Karpas-422 (cell line): ENCODE results near the gene SCARF2. TPM values are rescaled to one million over a fixed set of nuclear protein-coding genes. Genes with fewer than 3 reads are reported as not detected.
"Not testable (repeated sequence)": the region's sequence is repeated elsewhere in the genome, so short reads cannot be mapped to it uniquely, and the experiment has no call there.

ENCODE experiments used
- DNase-seq: peaks from one replicate; pipeline ENCODE4 v3.0.0-alpha.2; 2015
- H2AFZ ChIP-seq: fragments of 200-600 bp; sonication (generic); 2 replicates; pipeline ENCODE4 v1.6.1; 2014; ENCODE audit warnings: antibody characterized with exemption, low read length, mixed read lengths
- H3K27ac ChIP-seq: fragments of 200-600 bp; sonication (generic); 2 replicates; pipeline ENCODE4 v1.5.1; 2014; ENCODE audit warnings: mild to moderate bottlenecking, low read length, moderate library complexity
- H3K27me3 ChIP-seq: fragments of 200-600 bp; sonication (generic); 2 replicates; pipeline ENCODE4 v1.6.1; 2014; ENCODE audit warnings: low read length, mixed read lengths
- H3K36me3 ChIP-seq: fragments of 200-600 bp; sonication (generic); 2 replicates; pipeline ENCODE4 v1.6.1; 2014; ENCODE audit warnings: low read length, mixed read lengths; ENCODE audit not compliant: insufficient read depth
- H3K4me1 ChIP-seq: fragments of 200-600 bp; sonication (generic); 2 replicates; pipeline ENCODE4 v1.6.1; 2014; ENCODE audit warnings: mild to moderate bottlenecking, low read length, mixed read lengths
- H3K4me2 ChIP-seq: fragments of 200-600 bp; sonication (generic); 2 replicates; pipeline ENCODE4 v1.6.1; 2014; ENCODE audit warnings: low read length, low read depth, mild to moderate bottlenecking; ENCODE audit not compliant: poor library complexity, severe bottlenecking
- H3K4me3 ChIP-seq: fragments of 200-600 bp; sonication (generic); 2 replicates; pipeline ENCODE4 v1.5.1; 2014; ENCODE audit warnings: mild to moderate bottlenecking, antibody characterized with exemption, low read length, mixed read lengths
- H3K79me2 ChIP-seq: fragments of 200-600 bp; sonication (generic); 2 replicates; pipeline ENCODE4 v1.6.1; 2014; ENCODE audit warnings: mild to moderate bottlenecking, low read length, mixed read lengths
- H3K9ac ChIP-seq: fragments of 200-600 bp; sonication (generic); 2 replicates; pipeline ENCODE4 v1.6.0; 2014; ENCODE audit warnings: low read length
- H3K9me2 ChIP-seq: fragments of 200-600 bp; sonication (generic), shearing (Covaris generic); replicated peaks from 2 replicates; pipeline ENCODE4 v1.6.0; 2014; ENCODE audit warnings: mild to moderate bottlenecking, low read length, moderate library complexity; ENCODE audit not compliant: insufficient read depth
- H3K9me3 ChIP-seq: fragments of 300-700, 200-600 bp; sonication (generic); 2 replicates; pipeline ENCODE4 v1.6.1; 2014; ENCODE audit warnings: low read length, mixed read lengths
- H4K20me1 ChIP-seq: fragments of 200-600 bp; sonication (generic); 2 replicates; pipeline ENCODE4 v1.6.1; 2014; ENCODE audit warnings: mild to moderate bottlenecking, antibody characterized with exemption, low read length, low read depth; ENCODE audit not compliant: insufficient read depth
- total RNA-seq: library from RNA; depleted of rRNA; stranded (reverse); fragments of >200 nt; shearing (Covaris generic); gene quantifications from 2 replicates; pipeline ENCODE4 v1.2.3, GENCODE V29; 2014; ENCODE audit warnings: low replicate concordance; rRNA removed

SCARF2 gene, protein sequence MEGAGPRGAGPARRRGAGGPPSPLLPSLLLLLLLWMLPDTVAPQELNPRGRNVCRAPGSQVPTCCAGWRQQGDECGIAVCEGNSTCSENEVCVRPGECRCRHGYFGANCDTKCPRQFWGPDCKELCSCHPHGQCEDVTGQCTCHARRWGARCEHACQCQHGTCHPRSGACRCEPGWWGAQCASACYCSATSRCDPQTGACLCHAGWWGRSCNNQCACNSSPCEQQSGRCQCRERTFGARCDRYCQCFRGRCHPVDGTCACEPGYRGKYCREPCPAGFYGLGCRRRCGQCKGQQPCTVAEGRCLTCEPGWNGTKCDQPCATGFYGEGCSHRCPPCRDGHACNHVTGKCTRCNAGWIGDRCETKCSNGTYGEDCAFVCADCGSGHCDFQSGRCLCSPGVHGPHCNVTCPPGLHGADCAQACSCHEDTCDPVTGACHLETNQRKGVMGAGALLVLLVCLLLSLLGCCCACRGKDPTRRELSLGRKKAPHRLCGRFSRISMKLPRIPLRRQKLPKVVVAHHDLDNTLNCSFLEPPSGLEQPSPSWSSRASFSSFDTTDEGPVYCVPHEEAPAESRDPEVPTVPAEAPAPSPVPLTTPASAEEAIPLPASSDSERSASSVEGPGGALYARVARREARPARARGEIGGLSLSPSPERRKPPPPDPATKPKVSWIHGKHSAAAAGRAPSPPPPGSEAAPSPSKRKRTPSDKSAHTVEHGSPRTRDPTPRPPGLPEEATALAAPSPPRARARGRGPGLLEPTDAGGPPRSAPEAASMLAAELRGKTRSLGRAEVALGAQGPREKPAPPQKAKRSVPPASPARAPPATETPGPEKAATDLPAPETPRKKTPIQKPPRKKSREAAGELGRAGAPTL
- total RNA-seq: 0.67 and 2.2 TPM in 2 replicates

DNA sequence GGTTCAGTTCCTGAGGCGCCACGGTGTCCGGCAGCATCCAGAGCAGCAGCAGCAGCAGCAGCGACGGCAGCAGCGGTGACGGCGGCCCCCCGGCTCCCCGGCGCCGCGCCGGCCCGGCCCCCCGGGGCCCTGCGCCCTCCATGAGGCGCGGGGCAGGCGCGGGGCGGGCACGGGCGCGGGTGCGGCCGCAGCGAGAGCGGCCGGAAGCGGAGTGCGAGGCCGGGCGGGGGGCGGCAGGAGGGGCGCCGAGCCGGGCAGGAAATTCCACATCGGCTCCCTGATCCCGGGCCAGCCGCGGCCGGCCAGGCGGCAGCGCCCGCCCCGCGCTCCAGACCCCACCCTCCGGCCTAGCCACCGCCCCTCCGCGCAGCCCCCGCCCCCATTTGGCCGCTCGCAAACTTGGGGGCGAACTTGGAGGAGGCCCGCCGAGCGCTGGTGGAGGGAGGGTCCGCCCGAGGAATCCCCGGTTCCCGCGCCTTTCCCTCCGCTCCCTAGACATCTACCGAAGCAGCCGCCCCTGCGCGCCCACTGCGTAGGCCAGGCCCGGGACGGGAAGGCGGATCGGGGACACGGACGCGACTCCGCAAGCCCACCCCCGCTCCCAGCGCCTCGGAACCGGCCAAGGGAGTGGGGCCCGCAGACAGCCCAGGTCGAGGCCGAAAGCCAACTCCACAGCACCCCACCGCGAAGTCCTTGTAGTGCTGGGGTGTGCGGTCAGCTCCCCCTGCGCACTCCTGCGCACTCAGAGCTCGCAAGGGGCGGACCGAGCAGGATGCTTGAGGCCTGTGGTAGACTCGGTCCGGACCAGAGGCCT is at the start of gene SCARF2:
Gene SCARF2, minus strand, starts transcription at position 213 of the 814 bp plus-strand sequence. Its CDS starts 71 bp downstream, at position 142.
- Histone ChIP-seq H4K20me1 (no peaks in the 10 kb centered on the region), H3K4me2 (no peak within 1 kb of the TSS), H3K36me3 (no peaks in the 10 kb centered on the region; the same call in 1 of the 2 replicates), H3K4me3 (no peak within 1 kb of the TSS), H3K27me3 (no peaks in the 10 kb centered on the region), H3K9me3 (no peaks in the 10 kb centered on the region), H3K4me1 (no peaks in the 10 kb centered on the region), H2AFZ (no peak within 1 kb of the TSS), H3K9ac (no peak within 1 kb of the TSS), H3K79me2 (no peaks in the 10 kb centered on the region), H3K9me2 (no peaks in the 10 kb centered on the region), H3K27ac (no peak within 1 kb of the TSS)
- no peak for DNase-seq

DNA sequence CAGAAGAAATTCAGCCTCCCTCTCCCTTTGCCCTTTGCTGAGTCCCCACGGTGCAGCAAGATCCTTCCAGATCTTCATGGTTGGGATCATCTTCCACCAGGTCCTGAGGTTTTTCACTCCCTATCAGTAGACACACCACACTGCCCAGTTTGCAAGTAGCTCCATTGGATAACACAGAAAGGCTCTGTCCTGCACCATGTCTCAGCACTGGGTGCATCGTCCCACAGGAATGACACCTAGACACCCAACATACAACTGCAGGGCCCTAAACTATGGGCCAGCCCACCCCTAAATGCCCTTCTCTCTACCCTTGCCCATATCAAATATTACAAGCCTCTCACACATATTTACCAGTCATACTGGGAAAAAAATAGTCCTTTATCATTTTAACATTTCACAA is 48.6 kb upstream of the SCARF2 start:
- Histone ChIP-seq H3K9me2 (no peaks in the 10 kb centered on the region), H4K20me1 (no peaks in the 10 kb centered on the region), H3K9ac (no peak overlapping the region), H3K27ac (no peak overlapping the region), H2AFZ (no peak overlapping the region), H3K9me3 (no peaks in the 10 kb centered on the region), H3K79me2 (peaks cover 34% of the 10 kb centered on the region), H3K27me3 (no peaks in the 10 kb centered on the region), H3K4me3 (no peak overlapping the region), H3K4me2 (no peak overlapping the region), H3K4me1 (no peaks in the 10 kb centered on the region), H3K36me3 (no peaks in the 10 kb centered on the region)
- DNase-seq: no peak

DNA sequence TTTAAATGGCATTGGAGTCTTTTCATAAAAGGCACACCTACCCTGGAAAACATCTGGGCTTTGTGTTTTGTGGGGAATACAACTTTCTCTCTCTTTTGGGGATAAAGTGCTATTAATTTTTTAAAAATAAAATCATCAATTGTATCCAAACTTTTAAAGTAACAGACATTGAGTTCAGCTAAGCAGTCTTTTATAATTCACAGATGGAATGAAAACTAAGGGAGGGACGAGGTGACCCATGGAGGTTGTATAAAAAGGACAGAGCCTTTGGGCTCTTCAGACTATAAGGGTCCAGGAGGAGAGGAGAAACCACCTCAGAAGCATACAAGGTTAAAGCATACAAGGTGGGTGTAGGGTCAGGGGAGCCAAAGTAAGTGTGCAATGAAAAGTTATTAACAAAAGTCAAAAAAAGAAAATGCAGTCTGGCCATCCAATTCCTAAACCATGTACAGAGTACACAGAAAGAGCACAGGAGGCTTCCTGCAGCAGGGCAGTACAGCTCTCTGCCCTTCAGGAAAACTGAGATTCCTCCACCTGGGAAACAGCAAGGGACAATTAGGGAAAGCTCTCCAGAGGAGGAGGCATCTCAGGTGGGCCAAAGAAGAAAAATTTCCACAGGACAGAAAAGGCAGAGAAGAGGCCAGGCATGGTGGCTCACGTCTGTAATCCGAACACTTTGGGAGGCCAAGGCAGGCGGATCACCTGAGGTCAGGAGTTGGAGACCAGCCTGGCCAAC is 47.5 kb upstream of the SCARF2 start:
- no peak overlapping the region for H3K4me2 ChIP-seq
- H3K4me3 ChIP-seq: no peak overlapping the region
- no peak for DNase-seq

DNA sequence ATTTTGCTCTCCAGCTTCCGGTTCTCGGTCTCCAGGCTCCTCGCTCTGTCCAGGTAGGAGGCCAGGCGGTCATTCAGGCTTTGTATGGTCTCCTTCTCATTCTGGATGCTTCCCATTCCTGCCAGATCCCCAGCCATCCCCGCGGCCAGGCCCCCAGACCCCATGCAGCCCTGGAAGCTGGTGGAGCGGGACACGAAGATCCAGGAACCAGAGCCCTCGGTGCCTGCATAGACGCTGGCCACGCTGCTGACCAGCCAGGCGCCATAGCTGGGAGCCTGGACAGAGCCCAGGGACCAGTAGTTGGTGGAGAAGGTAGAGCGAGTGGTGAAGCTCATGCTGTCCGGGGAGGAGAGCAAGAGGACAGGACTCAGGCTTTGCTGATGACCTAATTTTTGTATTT is 46.1 kb upstream of the SCARF2 start:
- Histone ChIP-seq H3K27ac (no peak overlapping the region), H3K4me2 (no peak overlapping the region), H3K36me3 (no peaks in the 10 kb centered on the region), H3K9me3 (no peaks in the 10 kb centered on the region), H3K4me1 (no peaks in the 10 kb centered on the region), H3K9ac (no peak overlapping the region), H3K27me3 (no peaks in the 10 kb centered on the region), H2AFZ (no peak overlapping the region), H3K79me2 (peaks cover 10% of the 10 kb centered on the region; the same call in 1 of the 2 replicates), H3K9me2 (no peaks in the 10 kb centered on the region), H3K4me3 (no peak overlapping the region), H4K20me1 (no peaks in the 10 kb centered on the region)
- DNase-seq: no peak

More for the DNA sequence above, 47.5 kb upstream of the SCARF2 start:
- Histone ChIP-seq H3K4me1 (no peaks in the 10 kb centered on the region), H3K9ac (no peak overlapping the region), H3K9me2 (no peaks in the 10 kb centered on the region), H3K27me3 (no peaks in the 10 kb centered on the region), H3K79me2 (peaks cover 23% of the 10 kb centered on the region), H2AFZ (no peak overlapping the region), H3K27ac (no peak overlapping the region), H3K36me3 (no peaks in the 10 kb centered on the region), H3K9me3 (no peaks in the 10 kb centered on the region), H4K20me1 (no peaks in the 10 kb centered on the region)

DNA sequence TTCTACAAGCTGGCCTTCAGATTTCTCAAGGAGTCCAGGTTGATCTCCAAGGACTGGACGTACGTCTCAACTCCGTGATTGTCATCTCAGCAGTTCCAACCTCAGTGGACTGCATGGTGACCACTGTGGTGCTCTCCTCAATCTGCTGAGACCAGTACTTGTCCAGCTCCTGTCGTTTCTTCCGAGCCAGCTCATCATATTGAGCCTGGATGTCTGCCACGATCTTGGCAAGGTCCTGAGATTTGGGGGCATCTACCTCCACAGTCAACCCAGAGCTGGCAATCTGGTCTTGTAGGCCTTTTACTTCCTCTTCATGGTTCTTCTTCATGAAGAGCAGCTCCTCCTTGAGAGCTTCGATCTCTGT is 45.5 kb upstream of the SCARF2 start:
- not testable (repeated sequence) for H3K9ac ChIP-seq, DNase-seq, H3K79me2 ChIP-seq, H3K27me3 ChIP-seq, H3K27ac ChIP-seq, H3K9me2 ChIP-seq, H3K4me2 ChIP-seq, H4K20me1 ChIP-seq, H2AFZ ChIP-seq, H3K9me3 ChIP-seq, H3K4me1 ChIP-seq, H3K4me3 ChIP-seq, H3K36me3 ChIP-seq

DNA sequence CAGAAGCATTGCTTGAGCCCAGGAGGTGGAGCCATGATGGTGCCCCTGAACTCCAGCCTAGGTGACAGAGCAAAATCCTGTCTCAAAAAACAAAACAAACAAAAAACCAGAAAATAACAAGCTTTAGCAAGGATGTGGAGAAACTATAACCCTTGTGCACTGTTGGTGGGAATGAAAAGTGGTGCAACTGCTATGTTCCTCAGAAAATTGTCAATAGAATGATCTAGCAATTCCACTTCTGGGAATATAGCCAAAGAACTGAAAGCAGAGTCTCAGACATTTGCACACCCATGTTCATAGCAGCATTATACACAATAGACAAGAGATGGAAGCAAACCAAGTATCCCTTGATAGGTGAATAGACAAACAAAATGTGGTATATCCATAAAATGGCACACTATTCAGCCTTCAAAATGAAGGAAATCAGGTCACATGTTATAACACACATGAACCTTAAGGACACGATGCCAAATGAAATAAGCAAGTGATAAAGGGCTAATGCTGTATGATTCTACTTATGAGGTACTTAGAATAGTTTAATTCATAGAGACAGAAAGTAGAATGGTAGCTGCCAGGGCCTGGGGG is 42.1 kb upstream of the SCARF2 start:
- H3K9ac ChIP-seq: no peak overlapping the region
- H3K27ac ChIP-seq: no peak overlapping the region
- no peak overlapping the region for H3K4me3 ChIP-seq
- no peaks in the 10 kb centered on the region for H3K9me2 ChIP-seq
- H2AFZ ChIP-seq: no peak overlapping the region
- no peaks in the 10 kb centered on the region for H3K27me3 ChIP-seq
- H3K79me2 ChIP-seq: peaks cover 6% of the 10 kb centered on the region; the same call in 1 of the 2 replicates
- H3K4me1 ChIP-seq: no peaks in the 10 kb centered on the region
- no peak for DNase-seq
- H3K9me3 ChIP-seq: no peaks in the 10 kb centered on the region
- H3K4me2 ChIP-seq: no peak overlapping the region
- no peaks in the 10 kb centered on the region for H3K36me3 ChIP-seq
- no peaks in the 10 kb centered on the region for H4K20me1 ChIP-seq

DNA sequence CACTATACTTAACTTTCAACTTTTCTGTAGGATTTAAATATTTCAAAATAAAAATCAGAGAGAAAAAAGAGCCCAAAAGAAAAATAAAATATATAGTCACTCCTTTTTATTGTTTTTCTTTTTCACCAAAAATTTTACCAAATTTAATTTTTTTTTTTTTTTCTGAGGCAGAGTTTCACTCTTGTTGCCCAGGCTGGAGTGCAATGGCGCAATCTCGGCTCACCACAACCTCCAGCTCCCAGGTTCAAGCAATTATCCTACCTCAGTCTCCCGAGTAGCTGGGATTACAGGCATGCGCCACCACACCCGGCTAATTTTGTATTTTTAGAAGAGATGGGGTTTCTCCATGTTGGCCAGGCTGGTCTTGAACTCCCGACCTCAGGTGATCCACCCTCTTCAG is 40.4 kb upstream of the SCARF2 start:
- not testable (repeated sequence) for H3K27ac ChIP-seq, H3K4me3 ChIP-seq, H4K20me1 ChIP-seq, H3K9me3 ChIP-seq, H3K36me3 ChIP-seq, H3K9ac ChIP-seq, H3K9me2 ChIP-seq, H2AFZ ChIP-seq, H3K79me2 ChIP-seq, H3K27me3 ChIP-seq, H3K4me2 ChIP-seq, DNase-seq, H3K4me1 ChIP-seq
